Activated CD8-positive, alpha-beta memory T cell treated with anti-CD3 and anti-CD28 coated beads, Interleukin-2, amount 10 ng/mL, durations not matched to agents 7 days and 5 days (primary cell): ENCODE measurements around the gene RPP25L. TPM values are rescaled to one million over a fixed set of nuclear protein-coding genes. Genes with fewer than 3 reads are reported as not detected.
A peak's percentile ranks its signal among the peaks of the same experiment; 100 is the strongest.

ENCODE experiments used
- ATAC-seq: fragments of 150-1000 bp; cut with Tn5 transposase; one replicate; pipeline ENCODE4 v1.10.0; 2021; ENCODE audit warnings: moderate library complexity
- CTCF ChIA-PET: fragments of 350-600 bp; sonication (Branson Sonifier 250); formaldehyde crosslinking; loops from one replicate; lab custom pipeline; 2021; ENCODE audit warnings: antibody characterized with exemption; lab: Charles Lee
- DNase-seq: peaks from one replicate; pipeline ENCODE4 v3.0.0-alpha.2; 2020
- H3K27ac Mint-ChIP-seq: one replicate; pipeline ENCODE4 v1.8.0; 2021; ENCODE audit warnings: mild to moderate bottlenecking, mixed read lengths
- H3K27me3 Mint-ChIP-seq: one replicate; pipeline ENCODE4 v1.8.0; 2021; ENCODE audit warnings: mixed read lengths
- H3K36me3 Mint-ChIP-seq: one replicate; pipeline ENCODE4 v1.8.0; 2021; ENCODE audit warnings: mild to moderate bottlenecking, mixed read lengths
- H3K4me1 Mint-ChIP-seq: one replicate; pipeline ENCODE4 v1.8.0; 2021; ENCODE audit warnings: mixed read lengths
- H3K4me3 Mint-ChIP-seq: one replicate; pipeline ENCODE4 v1.8.0; 2021; ENCODE audit warnings: mild to moderate bottlenecking, moderate library complexity, mixed read lengths
- H3K9me3 Mint-ChIP-seq: one replicate; pipeline ENCODE4 v1.8.0; 2022; ENCODE audit warnings: low read depth, mixed read lengths
- total RNA-seq, 2 experiments: library from RNA; stranded (reverse); gene quantifications; one replicate each; pipeline ENCODE4 v1.2.3, GENCODE V29; 2021

Gene RPP25L
- total RNA-seq, 2 experiments from 2014 or later, result 27.2 to 27.8 TPM

DNA sequence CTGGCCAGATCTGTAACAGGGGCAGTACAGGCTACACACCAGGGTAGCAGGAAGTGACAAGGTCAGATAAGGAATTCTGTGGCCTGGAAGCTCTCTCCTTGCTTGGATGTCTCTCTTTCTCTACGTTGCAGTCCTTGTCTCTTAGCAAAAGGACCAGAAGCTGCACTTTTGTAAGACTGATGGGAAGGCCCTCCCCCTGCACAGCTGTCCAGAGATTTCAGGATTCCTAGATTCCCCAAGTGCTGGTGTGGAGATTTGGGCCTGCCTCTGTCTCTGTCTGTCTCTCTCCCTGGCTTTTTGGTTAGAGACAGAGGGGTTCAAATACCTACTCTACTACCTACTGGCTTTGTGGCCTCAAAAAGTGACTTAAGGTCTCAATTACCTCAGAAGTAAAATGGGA lies 12.4 kb downstream of the RPP25L start:
- Mint-ChIP-seq H3K36me3 (no peaks in the 10 kb centered on the region), H3K27me3 (peaks cover 24% of the 10 kb centered on the region), H3K9me3 (no peaks in the 10 kb centered on the region), H3K4me1 (no peaks in the 10 kb centered on the region), H3K4me3 (no peak overlapping the region), H3K27ac (no peak overlapping the region)
- CTCF ChIA-PET, result interaction anchor here (0.9 to 1.7 kb wide), 2 partner anchors 35 to 218 kb away, joined by 3 to 9 read pairs; no protein-coding TSS in a partner anchor
- no peak for ATAC-seq
- DNase-seq, result no peak

- H3K9me3 Mint-ChIP-seq, result no peaks in the 10 kb centered on the region
- no peak for ATAC-seq
- no peak for DNase-seq
- H3K27ac Mint-ChIP-seq, result no peak overlapping the region
- no peaks in the 10 kb centered on the region for H3K36me3 Mint-ChIP-seq
- no peak overlapping the region for H3K4me3 Mint-ChIP-seq
- CTCF ChIA-PET, result interaction anchor here (0.7 to 1.8 kb wide), 3 partner anchors 46 to 403 kb away, joined by 3 to 6 read pairs (median 4); no protein-coding TSS in a partner anchor
- H3K27me3 Mint-ChIP-seq, result peaks cover 63% of the 10 kb centered on the region
- peaks cover 17% of the 10 kb centered on the region for H3K4me1 Mint-ChIP-seq
Measured at GRCh38 chr9:34594177-34594576, 17.7 kb downstream of the RPP25L start.

DNA sequence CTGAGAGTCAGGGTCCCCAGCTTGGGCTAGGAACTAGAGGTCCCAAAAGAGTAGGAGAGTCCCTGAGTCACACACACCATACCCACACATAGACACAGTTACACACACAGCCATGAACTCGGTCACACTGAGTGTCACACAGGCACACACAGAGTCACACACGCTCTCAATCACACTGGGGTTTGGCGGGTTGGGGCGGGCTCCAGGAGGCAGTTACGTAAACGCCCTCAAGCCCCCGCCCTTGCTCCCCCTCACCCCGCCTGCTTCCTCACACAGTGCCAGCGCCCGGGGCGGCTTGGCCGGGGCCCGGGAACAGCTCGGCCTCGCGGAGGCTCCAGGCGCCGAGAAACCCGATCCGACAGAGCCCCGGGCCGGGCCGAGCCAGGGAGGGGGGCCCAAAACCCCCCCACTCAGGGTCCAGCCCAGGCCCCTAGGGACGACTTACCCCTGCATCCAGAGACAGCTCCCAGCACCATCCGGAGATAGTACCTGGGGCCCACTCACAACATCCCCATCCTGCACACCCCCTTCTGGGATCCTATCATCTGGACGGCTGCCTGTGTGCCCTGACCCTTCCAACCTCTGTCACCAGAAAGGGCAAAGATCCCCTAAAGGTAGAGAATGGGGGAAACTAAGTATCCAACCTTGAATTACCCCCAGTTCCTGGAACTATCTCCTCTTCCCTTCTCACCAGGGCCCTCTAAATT lies 18.8 kb downstream of the RPP25L start:
- Mint-ChIP-seq H3K27ac (no peak overlapping the region), H3K4me3 (no peak overlapping the region), H3K9me3 (no peaks in the 10 kb centered on the region), H3K27me3 (peaks cover 74% of the 10 kb centered on the region), H3K4me1 (peaks cover 22% of the 10 kb centered on the region), H3K36me3 (peaks cover 2% of the 10 kb centered on the region)
- CTCF ChIA-PET, result interaction anchor here (1.4 to 2.9 kb wide), 6 partner anchors 22 to 189 kb away, joined by 3 to 19 read pairs (median 6); partner anchors contain the start of gene SIGMAR1
- ATAC-seq, result no peak
- no peak for DNase-seq

GRCh38 chr9:34591917-34592866 lies 19.7 kb downstream of the RPP25L start:
- H3K27ac Mint-ChIP-seq, result no peak overlapping the region
- H3K36me3 Mint-ChIP-seq, result peaks cover 2% of the 10 kb centered on the region
- H3K27me3 Mint-ChIP-seq, result peaks cover 79% of the 10 kb centered on the region
- no peak overlapping the region for H3K4me3 Mint-ChIP-seq
- ATAC-seq (no peak), DNase-seq (no peak)
- CTCF ChIA-PET, result interaction anchor here (0.7 to 2.9 kb wide), 34 partner anchors 10 to 261 kb away, joined by 3 to 19 read pairs (median 4); partner anchors contain the start of genes DCTN3, ENHO, GALT and RPP25L
- H3K4me1 Mint-ChIP-seq, result peaks cover 22% of the 10 kb centered on the region
- no peaks in the 10 kb centered on the region for H3K9me3 Mint-ChIP-seq

- DNase-seq, result peak; percentile 80
- Mint-ChIP-seq H3K27me3 (peaks cover 83% of the 10 kb centered on the region), H3K4me3 (peak overlapping the region; percentile 9), H3K4me1 (peaks cover 22% of the 10 kb centered on the region), H3K36me3 (peaks cover 2% of the 10 kb centered on the region), H3K9me3 (no peaks in the 10 kb centered on the region), H3K27ac (no peak overlapping the region)
- ATAC-seq, result peak; percentile 91
- CTCF ChIA-PET, result interaction anchor here (0.6 to 2.9 kb wide), 42 partner anchors 9 to 260 kb away, joined by 3 to 19 read pairs (median 3); partner anchors contain the start of genes DCTN3, ENHO, GALT and RPP25L
Measured at GRCh38 chr9:34591248-34591916, 20.5 kb downstream of the RPP25L start.

- no peak for DNase-seq
- no peak overlapping the region for H3K27ac Mint-ChIP-seq
- CTCF ChIA-PET, result interaction anchor here (0.6 to 2.9 kb wide), 30 partner anchors 9 to 187 kb away, joined by 3 to 19 read pairs (median 4); partner anchors contain the start of genes DCTN3, ENHO, GALT and RPP25L
- H3K4me3 Mint-ChIP-seq, result peak overlapping the region; percentile 9
- H3K9me3 Mint-ChIP-seq, result no peaks in the 10 kb centered on the region
- H3K4me1 Mint-ChIP-seq, result peaks cover 22% of the 10 kb centered on the region
- peaks cover 86% of the 10 kb centered on the region for H3K27me3 Mint-ChIP-seq
- no peak for ATAC-seq
- peaks cover 2% of the 10 kb centered on the region for H3K36me3 Mint-ChIP-seq
Measured at GRCh38 chr9:34590381-34591247, 21.3 kb downstream of the RPP25L start.

DNA sequence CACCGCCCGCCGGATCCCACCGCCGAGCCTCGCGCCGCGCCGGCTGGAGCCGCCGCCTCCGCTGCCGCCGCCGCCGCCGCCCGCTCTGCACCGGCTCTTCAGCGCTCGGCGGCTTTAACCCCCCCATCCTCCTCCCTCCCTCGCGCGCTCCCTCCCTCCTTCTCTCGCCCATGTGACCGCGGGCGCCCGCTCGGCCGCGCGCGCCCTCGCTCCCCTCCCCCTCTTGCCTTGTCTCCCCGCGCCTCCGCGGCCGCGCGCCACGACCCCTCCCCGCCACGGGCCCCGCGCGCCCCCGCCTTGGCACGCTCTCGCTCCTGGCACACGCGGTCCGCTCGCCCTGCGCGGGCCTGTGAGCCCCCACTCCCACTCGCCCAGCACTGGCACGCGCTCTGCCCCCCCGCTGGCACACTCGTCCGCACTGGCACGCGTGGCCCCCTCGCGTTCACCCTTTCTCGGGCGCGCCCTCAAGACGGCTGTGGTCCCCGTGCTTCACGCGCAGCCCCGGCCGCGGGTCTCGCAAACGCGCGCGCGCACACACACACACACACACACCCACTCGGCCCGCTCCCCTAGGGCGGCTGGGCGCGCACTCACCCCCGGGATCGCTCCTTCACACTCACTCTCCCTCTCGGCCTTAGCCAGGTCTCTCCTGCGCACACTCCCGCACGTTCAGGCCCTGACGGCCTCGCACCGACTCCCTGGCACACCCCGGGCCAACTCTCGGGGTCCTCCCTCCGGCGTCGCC lies 22.1 kb downstream of the RPP25L start, which contains the start of gene CNTFR:
CNTFR (minus strand) TSS at position 89 of the 745 bp plus-strand sequence. CDS start 20,743 bp downstream, outside the sequence.
- H3K36me3 Mint-ChIP-seq, result peaks cover 2% of the 10 kb centered on the region
- DNase-seq, result no peak
- peaks cover 22% of the 10 kb centered on the region for H3K4me1 Mint-ChIP-seq
- CTCF ChIA-PET, result no interaction called here
- ATAC-seq, result no peak
- H3K4me3 Mint-ChIP-seq, result peak within 1 kb of the TSS; percentile 12
- H3K9me3 Mint-ChIP-seq, result no peaks in the 10 kb centered on the region
- H3K27ac Mint-ChIP-seq, result no peak within 1 kb of the TSS
- H3K27me3 Mint-ChIP-seq, result peaks cover 88% of the 10 kb centered on the region

DNA sequence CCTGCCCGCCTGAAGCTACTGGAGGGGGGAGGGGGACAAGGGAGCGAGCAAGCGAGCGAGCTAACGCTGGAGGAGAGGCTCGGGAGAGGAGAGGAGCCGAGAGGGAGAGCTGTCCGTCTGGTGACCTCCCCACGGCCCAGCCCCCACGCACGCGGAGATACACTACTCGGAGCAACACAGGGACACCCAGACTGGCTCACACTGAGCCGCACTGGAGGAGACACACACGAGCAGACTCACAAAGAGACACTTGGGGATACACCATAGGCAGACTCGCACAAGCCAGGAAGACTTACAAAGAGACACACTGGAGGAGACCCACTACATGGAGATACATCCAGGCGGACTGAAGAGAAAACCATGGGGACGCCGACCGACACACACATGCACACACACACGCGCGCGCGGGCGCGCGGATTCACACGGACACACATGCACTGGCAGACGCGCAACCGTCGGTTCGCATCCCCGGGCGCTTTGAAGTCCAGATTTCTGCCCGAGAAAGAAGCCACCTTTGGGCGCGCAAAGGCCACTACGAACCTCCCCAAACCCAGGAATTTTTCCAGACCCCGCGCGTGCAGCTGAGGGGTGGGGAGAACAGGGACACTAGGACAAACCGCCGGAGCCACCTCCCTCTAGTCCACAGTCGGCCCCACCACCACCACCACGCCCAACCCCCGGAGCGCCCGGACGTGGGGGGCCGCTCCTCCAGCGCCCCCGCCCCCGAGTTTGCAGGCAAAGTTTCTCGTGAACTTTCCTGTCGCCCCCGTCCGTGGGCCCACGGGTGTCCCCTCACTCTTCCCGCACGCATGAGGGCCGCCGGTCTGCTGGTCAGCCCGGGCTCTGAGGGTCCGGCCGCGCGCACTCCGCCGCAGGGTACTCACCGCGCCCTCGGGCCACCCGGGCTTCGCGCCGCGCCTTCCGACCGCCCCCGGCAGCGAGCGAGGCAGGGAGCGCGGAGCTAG lies 22.9 kb downstream of the RPP25L start:
- Mint-ChIP-seq H3K27ac (no peak overlapping the region), H3K4me1 (peaks cover 22% of the 10 kb centered on the region), H3K4me3 (peak overlapping the region; percentile 12), H3K9me3 (no peaks in the 10 kb centered on the region), H3K27me3 (peaks cover 90% of the 10 kb centered on the region), H3K36me3 (peaks cover 2% of the 10 kb centered on the region)
- no peak for DNase-seq
- ATAC-seq, result no peak
- CTCF ChIA-PET, result interaction anchor here (1.7 kb wide), 1 partner anchor 17 kb away, joined by 5 read pairs; no protein-coding TSS in a partner anchor

GRCh38 chr9:34587271-34587670 lies 24.6 kb downstream of the RPP25L start:
- Mint-ChIP-seq H3K27ac (no peak overlapping the region), H3K27me3 (peaks cover 88% of the 10 kb centered on the region), H3K9me3 (no peaks in the 10 kb centered on the region), H3K36me3 (peaks cover 2% of the 10 kb centered on the region), H3K4me1 (peaks cover 18% of the 10 kb centered on the region), H3K4me3 (no peak overlapping the region)
- ATAC-seq, result no peak
- CTCF ChIA-PET, result interaction anchor here (0.9 to 2.0 kb wide), 5 partner anchors 9 to 184 kb away, joined by 3 to 9 read pairs (median 3); no protein-coding TSS in a partner anchor
- no peak for DNase-seq

GRCh38 chr9:34585946-34586669 lies 25.8 kb downstream of the RPP25L start:
- DNase-seq, result no peak
- Mint-ChIP-seq H3K9me3 (no peaks in the 10 kb centered on the region), H3K27ac (no peak overlapping the region), H3K4me1 (peaks cover 13% of the 10 kb centered on the region), H3K36me3 (peaks cover 2% of the 10 kb centered on the region), H3K27me3 (peaks cover 85% of the 10 kb centered on the region), H3K4me3 (no peak overlapping the region)
- ATAC-seq, result no peak
- CTCF ChIA-PET, result interaction anchor here (1.2 to 2.0 kb wide), 3 partner anchors 18 to 183 kb away, joined by 3 to 9 read pairs (median 4); no protein-coding TSS in a partner anchor
